Measurements from ENCODE around the gene ZNF331.

The ZNF331 gene

GRCh38 chr19:53571339-53571738 is 33.4 kb downstream of the ZNF331 start:
- no peak for DNase-seq (ENCODE audit: low read depth in 2 of 2, low spot score in 1 of 2)

GRCh38 chr19:53576941-53577653 is 39.2 kb downstream of the ZNF331 start:
- DNase-seq (ENCODE audit: low read depth in 2 of 2, low spot score in 1 of 2) = no peak

- no peak for DNase-seq (ENCODE audit: low read depth in 2 of 2, low spot score in 1 of 2)
These were observed 40.0 kb downstream of the ZNF331 start for GRCh38 chr19:53577968-53578367.

GRCh38 chr19:53579518-53579917 is 41.6 kb downstream of the ZNF331 start:
- no peak for DNase-seq (ENCODE audit: low read depth in 2 of 2, low spot score in 1 of 2)

GRCh38 chr19:53580871-53581835 is 43.2 kb downstream of the ZNF331 start:
- no peak for DNase-seq (ENCODE audit: low read depth in 2 of 2, low spot score in 1 of 2)

- DNase-seq (ENCODE audit: low read depth in 2 of 2, low spot score in 1 of 2) = no peak
These were observed 43.9 kb downstream of the ZNF331 start for GRCh38 chr19:53581871-53582279.

GRCh38 chr19:53583181-53583580 is 45.2 kb downstream of the ZNF331 start:
- DNase-seq (ENCODE audit: low read depth in 2 of 2, low spot score in 1 of 2) = no peak

GRCh38 chr19:53586277-53586691 is 48.3 kb downstream of the ZNF331 start:
- no peak for DNase-seq (ENCODE audit: low read depth in 2 of 2, low spot score in 1 of 2)

- DNase-seq (ENCODE audit: low read depth in 2 of 2, low spot score in 1 of 2) = no peak
These were observed 57.0 kb downstream of the ZNF331 start for GRCh38 chr19:53594811-53595509.

- no peak for DNase-seq (ENCODE audit: low read depth in 2 of 2, low spot score in 1 of 2)
These were observed 57.5 kb downstream of the ZNF331 start for GRCh38 chr19:53595510-53595867.

GRCh38 chr19:53596056-53596455 is 58.1 kb downstream of the ZNF331 start:
- no peak for DNase-seq (ENCODE audit: low read depth in 2 of 2, low spot score in 1 of 2)

- no peak for DNase-seq (ENCODE audit: low read depth in 2 of 2, low spot score in 1 of 2)
These were observed 59.1 kb downstream of the ZNF331 start for GRCh38 chr19:53597023-53597422.

- DNase-seq (ENCODE audit: low read depth in 2 of 2, low spot score in 1 of 2) = no peak
These were observed 60.4 kb downstream of the ZNF331 start for GRCh38 chr19:53598361-53598760.

- DNase-seq (ENCODE audit: low read depth in 2 of 2, low spot score in 1 of 2) = no peak
These were observed 62.3 kb downstream of the ZNF331 start for GRCh38 chr19:53600217-53600616.

GRCh38 chr19:53606031-53606430 is 68.1 kb downstream of the ZNF331 start:
- DNase-seq (ENCODE audit: low read depth in 2 of 2, low spot score in 1 of 2) = no peak

- no peak for DNase-seq (ENCODE audit: low read depth in 2 of 2, low spot score in 1 of 2)
These were observed 70.4 kb downstream of the ZNF331 start for GRCh38 chr19:53608381-53608780.

- no peak for DNase-seq (ENCODE audit: low read depth in 2 of 2, low spot score in 1 of 2)
These were observed 75.0 kb downstream of the ZNF331 start for GRCh38 chr19:53612762-53613526.

- DNase-seq (ENCODE audit: low read depth in 2 of 2, low spot score in 1 of 2) = no peak
These were observed 84.2 kb downstream of the ZNF331 start for GRCh38 chr19:53621885-53622740.

- no peak for DNase-seq (ENCODE audit: low read depth in 2 of 2, low spot score in 1 of 2)
These were observed 87.0 kb downstream of the ZNF331 start for GRCh38 chr19:53624771-53625545.

Measured in stimulated activated CD8-positive, alpha-beta memory T cell treated with anti-CD3 and anti-CD28 coated beads, Interleukin-4, amount 100 ng/mL, for 1 hour (primary cell).